ENCODE results near the gene AGER. TPM values are rescaled to one million over a fixed set of nuclear protein-coding genes. Genes with fewer than 3 reads are reported as not detected.

The AGER gene
- polyA plus RNA-seq, 1 donor from 2014 or later: 7.2 TPM

GRCh38 chr6:32216285-32216684, 32.2 kb upstream of the AGER start:
- Histone ChIP-seq H3K27me3 (ENCODE audit: insufficient read depth, low read depth, low read length) (no peaks in the 10 kb centered on the region), H3K27ac (ENCODE audit: low read length) (no peak overlapping the region), H2AFZ (ENCODE audit: low read depth, low read length) (no peak overlapping the region), H3F3A (ENCODE audit: insufficient read depth, low read length, poor library complexity, severe bottlenecking) (no peaks in the 10 kb centered on the region), H3K79me2 (replicated peaks; ENCODE audit: insufficient read depth, low read length) (no peaks in the 10 kb centered on the region), H3K9me3 (ENCODE audit: low read length) (no peaks in the 10 kb centered on the region), H3K9me2 (ENCODE audit: insufficient read depth, low read length) (no peaks in the 10 kb centered on the region), H3K4me2 (ENCODE audit: low read length) (no peak overlapping the region), H3K4me3 (ENCODE audit: low read length) (no peak overlapping the region), H4K20me1 (ENCODE audit: insufficient read depth) (no peaks in the 10 kb centered on the region), H3K36me3 (ENCODE audit: insufficient read depth, low read length) (no peaks in the 10 kb centered on the region), H3K9ac (ENCODE audit: low read length) (no peak overlapping the region)
- TF ChIP-seq RAD21 (conservative IDR thresholded peaks at IDR 0.05) (no peak), EZH2 (IDR thresholded peaks at IDR 0.05; ENCODE audit: borderline replicate concordance, insufficient read depth, low read length, poor library complexity, severe bottlenecking) (no peak), REST (IDR thresholded peaks at IDR 0.05; ENCODE audit: borderline replicate concordance) (no peak), POLR2AphosphoS5 (IDR thresholded peaks at IDR 0.05) (no peak), TAF1 (IDR thresholded peaks at IDR 0.05; ENCODE audit: low read depth) (no peak), EP300 (conservative IDR thresholded peaks at IDR 0.05; ENCODE audit: poor library complexity, severe bottlenecking) (no peak), MXI1 (conservative IDR thresholded peaks at IDR 0.05; ENCODE audit: poor library complexity, severe bottlenecking) (no peak), SMC3 (conservative IDR thresholded peaks at IDR 0.05; ENCODE audit: poor library complexity) (no peak), CTCF (IDR thresholded peaks at IDR 0.05; ENCODE audit: poor library complexity, severe bottlenecking) (no peak)

DNA sequence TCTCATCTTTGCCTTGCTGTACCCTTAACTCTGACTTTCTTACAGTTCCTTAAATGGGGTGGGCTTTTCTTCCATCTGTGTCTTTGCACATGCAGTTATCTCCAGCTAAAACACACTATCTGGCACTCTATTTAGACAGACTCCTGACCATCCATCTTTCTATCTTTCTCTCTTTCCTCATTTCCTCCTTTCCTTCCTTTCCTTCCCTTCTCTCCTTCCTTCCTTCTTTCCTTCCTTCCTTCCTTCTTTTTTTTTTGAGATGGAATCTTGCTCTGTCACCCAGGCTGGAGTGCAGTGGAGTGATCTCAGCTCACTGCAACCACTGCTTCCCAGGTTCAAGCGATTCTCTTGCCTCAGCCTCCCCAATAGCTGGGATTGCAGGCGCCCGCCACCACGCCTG, 31.6 kb upstream of the AGER start:
- TF ChIP-seq REST (IDR thresholded peaks at IDR 0.05; ENCODE audit: borderline replicate concordance) (no peak), TAF1 (IDR thresholded peaks at IDR 0.05; ENCODE audit: low read depth) (no peak), CTCF (IDR thresholded peaks at IDR 0.05; ENCODE audit: poor library complexity, severe bottlenecking) (no peak), POLR2AphosphoS5 (IDR thresholded peaks at IDR 0.05) (no peak)
- Histone ChIP-seq H3K4me2 (ENCODE audit: low read length) (no peak overlapping the region), H3K9ac (ENCODE audit: low read length) (no peak overlapping the region), H3K27me3 (ENCODE audit: insufficient read depth, low read depth, low read length) (no peaks in the 10 kb centered on the region), H3K9me3 (ENCODE audit: low read length) (no peaks in the 10 kb centered on the region), H4K20me1 (ENCODE audit: insufficient read depth) (no peaks in the 10 kb centered on the region), H3K4me3 (ENCODE audit: low read length) (no peak overlapping the region), H3K79me2 (replicated peaks; ENCODE audit: insufficient read depth, low read length) (no peaks in the 10 kb centered on the region), H3K36me3 (ENCODE audit: insufficient read depth, low read length) (no peaks in the 10 kb centered on the region), H3F3A (ENCODE audit: insufficient read depth, low read length, poor library complexity, severe bottlenecking) (no peaks in the 10 kb centered on the region), H3K9me2 (ENCODE audit: insufficient read depth, low read length) (no peaks in the 10 kb centered on the region), H2AFZ (ENCODE audit: low read depth, low read length) (no peak overlapping the region), H3K27ac (ENCODE audit: low read length) (no peak overlapping the region)

Data from neural cell (in vitro differentiated cells).